BLaER1 treated with 17β-estradiol and CSF1 and Interleukin-3, amounts not matched to agents 10 nM and 100 nM (cell line): ENCODE data around the gene SERPINA6.

ENCODE experiments used
- H3K27ac ChIP-seq, 11 experiments: shearing (Covaris generic); formaldehyde crosslinking; 2 replicates each; pipeline ENCODE4 v1.8.1; 2022
- H3K27me3 ChIP-seq, 11 experiments: shearing (Covaris generic); formaldehyde crosslinking; 2 replicates each; pipeline ENCODE4 v1.8.1; 2022
- H3K36me3 ChIP-seq, 11 experiments: shearing (Covaris generic); formaldehyde crosslinking; 2 replicates each; pipeline ENCODE4 v1.8.1; 2022
- H3K4me1 ChIP-seq, 10 experiments: shearing (Covaris generic); formaldehyde crosslinking; 2 replicates each; pipeline ENCODE4 v1.8.1; 2022
- H3K4me2 ChIP-seq, 11 experiments: shearing (Covaris generic); formaldehyde crosslinking; 2 replicates each; pipeline ENCODE4 v1.8.1; 2022
- H3K4me3 ChIP-seq, 10 experiments: shearing (Covaris generic); formaldehyde crosslinking; 2 replicates each; pipeline ENCODE4 v1.8.1; 2022
- H3K9ac ChIP-seq, 11 experiments: shearing (Covaris generic); formaldehyde crosslinking; 2 replicates each; pipeline ENCODE4 v1.8.1; 2022
- H3K9me3 ChIP-seq, 11 experiments: shearing (Covaris generic); formaldehyde crosslinking; replicated peaks in 1 of 11; 2 replicates each; pipeline ENCODE4 v1.8.1; 2022
- H4K20me1 ChIP-seq, 11 experiments: shearing (Covaris generic); formaldehyde crosslinking; 2 replicates each; pipeline ENCODE4 v1.8.1; 2022
- Cebpa-rat ChIP-seq, 11 experiments: shearing (Covaris generic); IDR thresholded peaks; 2 replicates each; pipeline ENCODE4 v1.8.1; 2022

The SERPINA6 gene

GRCh38 chr14:94366146-94366915 lies 43.2 kb upstream of the SERPINA6 start, which contains the start of gene SERPINA2:
Gene SERPINA2 (minus strand): TSS chr14:94366698.
- Histone ChIP-seq H3K36me3 (no peaks in the 10 kb centered on the region), H3K9me3 (no peaks in the 10 kb centered on the region), H3K9ac (peak within 1 kb of the TSS in 3 of 11 experiments; percentile 54 to 67 (median 59); a peak in 4 of 22 replicates), H3K27me3 (no peaks in the 10 kb centered on the region), H3K4me2 (peak within 1 kb of the TSS in 8 of 11 experiments; percentile 37 to 84 (median 73); a peak in 15 of 22 replicates), H3K4me1 (peaks cover 0 to 53% (median 24%) of the 10 kb centered on the region in 10 experiments; a peak in 14 of 20 replicates), H4K20me1 (no peaks in the 10 kb centered on the region), H3K4me3 (no peak within 1 kb of the TSS), H3K27ac (peak within 1 kb of the TSS in 6 of 11 experiments; percentile 47 to 89 (median 76); a peak in 12 of 22 replicates)
- TF ChIP-seq Cebpa-rat (IDR thresholded peaks at IDR 0.05) = no peak

DNA sequence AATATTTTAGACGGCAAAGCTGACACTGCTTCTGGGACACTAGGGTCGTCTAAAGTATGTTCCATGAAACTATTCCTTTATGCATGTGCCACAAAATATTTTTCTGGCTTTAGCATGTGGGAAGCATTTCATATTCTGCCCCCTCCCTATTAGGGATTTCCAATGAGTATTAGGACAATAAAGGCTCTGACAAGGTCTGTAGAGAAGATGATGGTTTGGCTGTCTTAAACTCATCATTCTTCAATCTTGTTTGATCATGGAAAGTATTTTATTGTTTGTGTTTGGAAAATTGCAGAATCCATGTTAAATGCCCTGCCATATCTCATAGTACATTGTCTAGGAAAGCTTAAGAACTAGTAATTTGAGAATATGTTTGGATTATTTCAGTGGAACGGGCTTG lies 42.5 kb upstream of the SERPINA6 start:
- peaks cover 0 to 52% (median 24%) of the 10 kb centered on the region in 10 experiments; a peak in 14 of 20 replicates for H3K4me1 ChIP-seq
- H3K27ac ChIP-seq = peak overlapping the region in 3 of 11 experiments; percentile 9 to 89 (median 81); a peak in 3 of 22 replicates
- no peaks in the 10 kb centered on the region for H3K9me3 ChIP-seq
- no peak overlapping the region for H3K4me3 ChIP-seq
- no peak for TF ChIP-seq Cebpa-rat (IDR thresholded peaks at IDR 0.05)
- H3K4me2 ChIP-seq = peak overlapping the region in 2 of 11 experiments; percentile 78 to 84; a peak in 2 of 22 replicates
- H3K9ac ChIP-seq = no peak overlapping the region
- no peaks in the 10 kb centered on the region for H3K36me3 ChIP-seq
- no peaks in the 10 kb centered on the region for H4K20me1 ChIP-seq
- H3K27me3 ChIP-seq = no peaks in the 10 kb centered on the region

DNA sequence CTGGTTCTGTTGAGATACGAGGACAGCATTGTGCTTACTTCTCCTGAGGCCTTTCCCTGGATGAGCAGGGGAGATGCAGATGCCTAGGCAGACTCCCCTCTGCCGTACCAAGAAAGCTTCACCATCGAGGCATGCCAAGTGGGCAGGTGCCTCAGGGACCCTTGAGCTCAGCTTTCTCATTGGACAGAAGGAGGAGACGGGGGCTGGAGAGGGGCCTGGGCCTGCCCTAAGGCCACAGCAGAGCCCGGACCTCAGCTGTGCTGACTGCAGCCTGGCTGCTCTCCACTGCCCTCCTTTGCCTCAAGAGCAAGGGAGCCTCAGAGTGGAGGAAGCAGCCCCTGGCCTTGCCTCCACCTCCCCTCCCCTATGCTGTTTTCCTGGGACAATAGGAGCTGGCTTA lies 41.8 kb upstream of the SERPINA6 start:
- Histone ChIP-seq H4K20me1 (no peaks in the 10 kb centered on the region), H3K4me3 (no peak overlapping the region), H3K4me2 (peak overlapping the region in 1 of 11 experiments; percentile 13; a peak in 1 of 22 replicates), H3K9me3 (no peaks in the 10 kb centered on the region), H3K36me3 (no peaks in the 10 kb centered on the region), H3K27me3 (no peaks in the 10 kb centered on the region), H3K9ac (no peak overlapping the region), H3K4me1 (peaks cover 0 to 50% (median 24%) of the 10 kb centered on the region in 10 experiments; a peak in 14 of 20 replicates), H3K27ac (peak overlapping the region in 1 of 11 experiments; percentile 1; a peak in 1 of 22 replicates)
- no peak for TF ChIP-seq Cebpa-rat (IDR thresholded peaks at IDR 0.05)

DNA sequence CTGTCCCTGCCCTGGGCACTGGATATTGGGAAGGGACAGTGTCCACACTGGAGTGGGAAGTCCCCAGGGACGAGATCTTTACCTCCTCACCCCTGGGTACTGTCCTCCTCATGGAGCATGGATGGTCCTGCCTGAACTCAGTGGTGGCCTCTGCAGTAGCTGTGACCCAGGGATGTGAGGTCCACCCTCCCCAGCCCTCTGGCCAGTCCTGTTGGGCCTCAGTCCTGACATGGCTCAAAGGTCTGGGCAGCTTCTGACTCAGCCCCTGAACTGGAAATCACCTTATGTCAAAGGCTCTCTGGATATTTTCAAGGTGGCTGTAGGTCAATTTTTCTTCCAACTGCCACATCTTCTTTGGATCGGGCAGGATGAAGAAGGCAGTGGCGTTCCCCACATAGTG lies 40.9 kb upstream of the SERPINA6 start:
- no peak overlapping the region for H3K9ac ChIP-seq
- no peak overlapping the region for H3K27ac ChIP-seq
- H3K4me2 ChIP-seq = no peak overlapping the region; a peak in 1 of 22 replicates
- peaks cover 0 to 43% (median 24%) of the 10 kb centered on the region in 10 experiments; a peak in 14 of 20 replicates for H3K4me1 ChIP-seq
- no peaks in the 10 kb centered on the region for H4K20me1 ChIP-seq
- H3K36me3 ChIP-seq = no peaks in the 10 kb centered on the region
- no peak overlapping the region for H3K4me3 ChIP-seq
- no peaks in the 10 kb centered on the region for H3K9me3 ChIP-seq
- no peak for TF ChIP-seq Cebpa-rat (IDR thresholded peaks at IDR 0.05)
- H3K27me3 ChIP-seq = no peaks in the 10 kb centered on the region

DNA sequence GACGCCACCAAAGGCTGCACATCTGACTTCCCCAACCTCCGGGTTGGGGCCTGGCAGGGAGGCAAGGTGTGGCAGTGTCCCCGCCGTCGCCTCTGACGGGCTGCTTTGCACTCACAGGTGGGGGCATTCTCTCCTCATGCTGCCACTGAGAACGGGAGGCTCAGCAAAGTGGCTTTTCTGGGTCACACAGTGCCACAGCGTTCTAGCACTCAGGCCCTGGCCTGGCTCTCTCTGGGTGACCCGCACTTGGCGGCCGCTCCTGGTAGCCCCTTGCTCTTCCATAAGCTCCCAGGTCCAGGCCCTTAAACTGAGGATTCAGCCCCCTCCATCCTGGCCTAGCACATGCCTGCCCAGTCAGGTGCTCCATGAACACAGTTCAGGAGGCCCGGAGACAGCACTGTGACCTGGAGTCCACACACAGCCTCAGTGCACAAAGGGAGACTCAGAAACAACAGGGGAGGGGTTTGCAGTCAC lies 40.1 kb upstream of the SERPINA6 start:
- H3K9ac ChIP-seq = no peak overlapping the region
- no peak for TF ChIP-seq Cebpa-rat (IDR thresholded peaks at IDR 0.05)
- H3K4me1 ChIP-seq = peaks cover 0 to 34% (median 20%) of the 10 kb centered on the region in 10 experiments; a peak in 14 of 20 replicates
- no peaks in the 10 kb centered on the region for H4K20me1 ChIP-seq
- no peak overlapping the region for H3K4me3 ChIP-seq
- H3K27ac ChIP-seq = no peak overlapping the region
- H3K9me3 ChIP-seq = no peaks in the 10 kb centered on the region
- H3K4me2 ChIP-seq = no peak overlapping the region
- no peaks in the 10 kb centered on the region for H3K27me3 ChIP-seq
- H3K36me3 ChIP-seq = no peaks in the 10 kb centered on the region

DNA sequence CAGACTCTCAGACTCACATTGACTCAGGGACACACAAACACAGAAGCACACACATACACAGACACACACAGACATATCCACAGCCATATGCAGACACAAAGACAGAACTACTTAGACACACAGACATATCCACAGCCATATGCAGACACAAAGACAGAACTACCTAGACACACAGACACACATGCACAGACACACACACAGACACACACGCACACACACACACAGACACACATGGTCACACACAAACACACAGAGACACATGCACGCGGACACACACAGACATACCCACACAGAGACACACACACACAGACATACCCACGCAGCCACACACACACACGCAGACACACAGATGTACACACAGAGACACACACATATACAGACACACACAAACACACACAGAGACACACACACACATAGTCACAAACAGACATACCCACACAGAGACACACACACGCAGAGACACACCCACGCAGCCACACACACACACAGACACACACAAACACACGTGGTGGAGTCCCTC lies 39.5 kb upstream of the SERPINA6 start:
- Histone ChIP-seq H3K4me3 (no peak overlapping the region), H3K9me3 (no peaks in the 10 kb centered on the region), H3K4me1 (peaks cover 0 to 29% (median 15%) of the 10 kb centered on the region in 10 experiments; a peak in 14 of 20 replicates), H4K20me1 (no peaks in the 10 kb centered on the region), H3K27me3 (no peaks in the 10 kb centered on the region), H3K9ac (no peak overlapping the region), H3K36me3 (no peaks in the 10 kb centered on the region), H3K27ac (no peak overlapping the region), H3K4me2 (no peak overlapping the region)
- TF ChIP-seq Cebpa-rat (IDR thresholded peaks at IDR 0.05) = no peak

DNA sequence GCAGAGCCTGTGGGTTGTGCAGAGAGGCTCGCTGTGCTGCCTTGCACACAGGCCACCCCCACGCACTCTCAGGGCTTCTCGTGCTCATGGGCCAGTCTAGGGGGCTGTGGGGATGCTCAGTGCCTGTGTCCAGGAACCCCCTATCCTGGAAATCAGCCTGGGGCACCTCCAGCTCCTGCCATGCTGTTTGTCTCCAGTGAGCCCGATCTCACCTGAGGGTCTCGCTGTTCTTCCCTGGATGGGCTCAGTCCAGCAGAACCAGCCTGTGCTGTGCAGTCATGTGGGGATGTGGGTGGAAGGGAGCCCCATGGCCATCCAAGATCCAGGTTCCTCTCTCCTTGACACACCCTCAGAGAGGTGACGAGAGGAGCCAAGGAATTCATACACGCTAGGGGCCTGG lies 38.5 kb upstream of the SERPINA6 start:
- Histone ChIP-seq H3K4me3 (no peak overlapping the region), H3K9ac (no peak overlapping the region), H3K9me3 (no peaks in the 10 kb centered on the region), H3K27ac (no peak overlapping the region), H3K4me2 (no peak overlapping the region), H3K27me3 (no peaks in the 10 kb centered on the region), H3K4me1 (peaks cover 0 to 19% (median 5%) of the 10 kb centered on the region in 10 experiments; a peak in 11 of 20 replicates), H4K20me1 (no peaks in the 10 kb centered on the region), H3K36me3 (no peaks in the 10 kb centered on the region)
- TF ChIP-seq Cebpa-rat (IDR thresholded peaks at IDR 0.05) = no peak

DNA sequence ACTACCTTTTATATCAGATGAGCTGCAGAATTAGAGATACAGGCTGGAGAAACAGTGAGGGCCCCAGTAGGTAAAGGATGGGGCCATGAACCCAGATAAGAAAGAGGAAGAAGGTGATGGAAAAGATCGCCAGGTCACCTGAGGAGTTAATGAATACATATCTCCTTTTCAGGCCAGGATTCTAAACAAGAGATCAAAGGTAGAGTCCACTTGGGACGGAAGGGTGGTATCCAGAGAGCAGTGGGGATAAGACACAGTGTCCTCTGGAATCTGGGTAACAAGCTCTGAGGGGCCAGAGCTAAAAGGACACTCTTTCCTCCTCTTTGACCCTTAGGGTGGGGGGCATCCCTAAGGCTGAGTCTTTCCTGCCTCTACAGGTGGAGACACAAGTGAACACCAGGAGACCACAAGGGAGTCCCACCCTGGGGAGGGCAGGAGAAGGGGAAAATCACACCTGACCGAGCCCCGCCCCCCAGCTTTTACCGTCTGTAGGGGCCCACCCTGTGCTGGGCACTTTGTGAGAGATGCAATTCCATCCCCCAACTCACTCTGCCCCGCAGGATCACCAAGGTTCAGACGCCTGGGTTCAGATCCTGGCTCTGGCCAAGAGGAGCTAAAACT lies 37.9 kb upstream of the SERPINA6 start:
- H4K20me1 ChIP-seq = no peaks in the 10 kb centered on the region
- H3K4me1 ChIP-seq = peaks cover 0 to 13% (median under 1%) of the 10 kb centered on the region in 10 experiments; a peak in 6 of 20 replicates
- H3K27ac ChIP-seq = no peak overlapping the region
- no peak overlapping the region for H3K4me3 ChIP-seq
- no peak for TF ChIP-seq Cebpa-rat (IDR thresholded peaks at IDR 0.05)
- H3K9ac ChIP-seq = no peak overlapping the region
- H3K4me2 ChIP-seq = no peak overlapping the region
- H3K9me3 ChIP-seq = no peaks in the 10 kb centered on the region
- no peaks in the 10 kb centered on the region for H3K36me3 ChIP-seq
- H3K27me3 ChIP-seq = no peaks in the 10 kb centered on the region

- Histone ChIP-seq H3K4me2 (no peak overlapping the region), H3K9ac (no peak overlapping the region), H3K9me3 (peaks cover 0 to 10% (median 8%) of the 10 kb centered on the region in 11 experiments; a peak in 13 of 22 replicates), H4K20me1 (no peaks in the 10 kb centered on the region), H3K4me1 (peaks cover 0 to 15% (median 0%) of the 10 kb centered on the region in 10 experiments; a peak in 3 of 20 replicates), H3K27ac (no peak overlapping the region), H3K27me3 (no peaks in the 10 kb centered on the region), H3K36me3 (no peaks in the 10 kb centered on the region), H3K4me3 (no peak overlapping the region)
- no peak for TF ChIP-seq Cebpa-rat (IDR thresholded peaks at IDR 0.05)
Observed at GRCh38 chr14:94357166-94357565, 34.0 kb upstream of the SERPINA6 start.
